ENCODE data around the gene IGLL1.

DNA sequence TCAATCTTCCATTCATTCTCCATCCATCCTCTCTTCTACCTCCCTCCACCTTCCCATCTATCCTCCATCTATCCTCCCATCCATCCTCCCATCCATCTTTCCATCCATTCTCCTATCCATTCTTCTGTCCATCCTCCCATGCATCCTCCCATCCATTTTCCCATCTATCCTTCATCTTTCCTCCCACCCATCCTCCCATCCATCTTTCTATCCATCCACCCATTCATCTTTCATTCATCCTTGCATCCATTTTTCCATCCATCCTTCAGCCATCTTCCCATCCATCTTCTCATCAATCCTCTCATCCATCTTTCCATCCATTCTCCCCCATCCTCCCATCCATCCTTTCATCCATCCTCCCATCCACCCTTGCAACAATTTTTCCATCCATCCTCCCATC lies 27.5 kb downstream of the IGLL1 start:
- TF ChIP-seq, protein P1, sequence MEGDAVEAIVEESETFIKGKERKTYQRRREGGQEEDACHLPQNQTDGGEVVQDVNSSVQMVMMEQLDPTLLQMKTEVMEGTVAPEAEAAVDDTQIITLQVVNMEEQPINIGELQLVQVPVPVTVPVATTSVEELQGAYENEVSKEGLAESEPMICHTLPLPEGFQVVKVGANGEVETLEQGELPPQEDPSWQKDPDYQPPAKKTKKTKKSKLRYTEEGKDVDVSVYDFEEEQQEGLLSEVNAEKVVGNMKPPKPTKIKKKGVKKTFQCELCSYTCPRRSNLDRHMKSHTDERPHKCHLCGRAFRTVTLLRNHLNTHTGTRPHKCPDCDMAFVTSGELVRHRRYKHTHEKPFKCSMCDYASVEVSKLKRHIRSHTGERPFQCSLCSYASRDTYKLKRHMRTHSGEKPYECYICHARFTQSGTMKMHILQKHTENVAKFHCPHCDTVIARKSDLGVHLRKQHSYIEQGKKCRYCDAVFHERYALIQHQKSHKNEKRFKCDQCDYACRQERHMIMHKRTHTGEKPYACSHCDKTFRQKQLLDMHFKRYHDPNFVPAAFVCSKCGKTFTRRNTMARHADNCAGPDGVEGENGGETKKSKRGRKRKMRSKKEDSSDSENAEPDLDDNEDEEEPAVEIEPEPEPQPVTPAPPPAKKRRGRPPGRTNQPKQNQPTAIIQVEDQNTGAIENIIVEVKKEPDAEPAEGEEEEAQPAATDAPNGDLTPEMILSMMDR (IDR thresholded peaks at IDR 0.05) = peak; percentile 7
- no peak for TF ChIP-seq EZH2 (IDR thresholded peaks at IDR 0.05; ENCODE audit: borderline replicate concordance, insufficient read depth, low read depth, low read length, poor library complexity, severe bottlenecking)

All from B cell (primary cell).